Measurements from ENCODE around the gene UGGT1.

Gene UGGT1, protein sequence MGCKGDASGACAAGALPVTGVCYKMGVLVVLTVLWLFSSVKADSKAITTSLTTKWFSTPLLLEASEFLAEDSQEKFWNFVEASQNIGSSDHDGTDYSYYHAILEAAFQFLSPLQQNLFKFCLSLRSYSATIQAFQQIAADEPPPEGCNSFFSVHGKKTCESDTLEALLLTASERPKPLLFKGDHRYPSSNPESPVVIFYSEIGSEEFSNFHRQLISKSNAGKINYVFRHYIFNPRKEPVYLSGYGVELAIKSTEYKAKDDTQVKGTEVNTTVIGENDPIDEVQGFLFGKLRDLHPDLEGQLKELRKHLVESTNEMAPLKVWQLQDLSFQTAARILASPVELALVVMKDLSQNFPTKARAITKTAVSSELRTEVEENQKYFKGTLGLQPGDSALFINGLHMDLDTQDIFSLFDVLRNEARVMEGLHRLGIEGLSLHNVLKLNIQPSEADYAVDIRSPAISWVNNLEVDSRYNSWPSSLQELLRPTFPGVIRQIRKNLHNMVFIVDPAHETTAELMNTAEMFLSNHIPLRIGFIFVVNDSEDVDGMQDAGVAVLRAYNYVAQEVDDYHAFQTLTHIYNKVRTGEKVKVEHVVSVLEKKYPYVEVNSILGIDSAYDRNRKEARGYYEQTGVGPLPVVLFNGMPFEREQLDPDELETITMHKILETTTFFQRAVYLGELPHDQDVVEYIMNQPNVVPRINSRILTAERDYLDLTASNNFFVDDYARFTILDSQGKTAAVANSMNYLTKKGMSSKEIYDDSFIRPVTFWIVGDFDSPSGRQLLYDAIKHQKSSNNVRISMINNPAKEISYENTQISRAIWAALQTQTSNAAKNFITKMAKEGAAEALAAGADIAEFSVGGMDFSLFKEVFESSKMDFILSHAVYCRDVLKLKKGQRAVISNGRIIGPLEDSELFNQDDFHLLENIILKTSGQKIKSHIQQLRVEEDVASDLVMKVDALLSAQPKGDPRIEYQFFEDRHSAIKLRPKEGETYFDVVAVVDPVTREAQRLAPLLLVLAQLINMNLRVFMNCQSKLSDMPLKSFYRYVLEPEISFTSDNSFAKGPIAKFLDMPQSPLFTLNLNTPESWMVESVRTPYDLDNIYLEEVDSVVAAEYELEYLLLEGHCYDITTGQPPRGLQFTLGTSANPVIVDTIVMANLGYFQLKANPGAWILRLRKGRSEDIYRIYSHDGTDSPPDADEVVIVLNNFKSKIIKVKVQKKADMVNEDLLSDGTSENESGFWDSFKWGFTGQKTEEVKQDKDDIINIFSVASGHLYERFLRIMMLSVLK (N-terminal part only)

GRCh38 chr2:128090945-128091725, at the start of gene UGGT1:
UGGT1 (plus strand) TSS chr2:128091200; CDS start chr2:128091358, 158 bp downstream.
- peak; percentile 96 for DNase-seq

DNA sequence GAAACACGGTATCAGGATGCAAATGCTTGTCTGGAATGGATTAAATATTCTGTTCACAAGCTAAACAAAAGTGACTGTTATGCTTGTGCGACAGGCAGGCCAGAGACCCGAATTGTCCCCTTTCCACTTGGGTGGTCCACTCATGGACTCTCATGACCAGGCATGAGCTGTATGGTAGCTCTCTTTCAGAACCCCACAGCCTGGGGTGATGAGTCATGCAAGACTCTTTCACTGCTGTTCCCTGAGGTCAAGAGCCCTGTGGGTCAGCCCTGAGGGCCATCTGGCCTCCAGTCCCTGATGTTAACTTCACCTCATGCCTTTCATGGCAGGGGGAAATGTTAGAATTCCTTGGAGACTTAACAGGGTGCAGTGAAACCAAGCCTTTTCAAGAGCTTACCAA, 49.4 kb upstream of the UGGT1 start:
- DNase-seq: no peak

GRCh38 chr2:128043041-128043440, 48.0 kb upstream of the UGGT1 start:
- no peak for DNase-seq

GRCh38 chr2:128053331-128053730, 37.7 kb upstream of the UGGT1 start:
- no peak for DNase-seq

- DNase-seq: no peak
Measured at GRCh38 chr2:128054104-128054885, 36.7 kb upstream of the UGGT1 start.

GRCh38 chr2:128057334-128057733, 33.7 kb upstream of the UGGT1 start:
- DNase-seq: no peak

DNA sequence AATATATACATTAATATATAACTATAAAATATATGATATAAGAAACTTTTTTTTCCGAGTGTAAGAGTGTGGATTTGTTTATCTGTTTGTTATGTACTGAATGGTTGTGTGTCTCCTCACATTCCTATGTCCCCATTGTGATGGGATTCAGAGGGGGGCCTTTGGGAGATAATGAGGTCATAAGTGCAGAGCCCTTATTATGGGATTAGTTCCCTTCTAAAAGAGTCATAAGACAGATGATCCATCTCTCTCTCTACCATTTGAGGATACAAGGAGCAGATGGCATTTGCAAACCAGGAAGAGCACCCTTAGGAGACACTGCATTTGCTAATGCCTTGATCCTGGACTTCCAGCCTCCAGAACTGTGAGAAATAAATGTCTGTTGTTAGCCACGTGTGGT, 32.9 kb upstream of the UGGT1 start:
- DNase-seq: no peak

DNA sequence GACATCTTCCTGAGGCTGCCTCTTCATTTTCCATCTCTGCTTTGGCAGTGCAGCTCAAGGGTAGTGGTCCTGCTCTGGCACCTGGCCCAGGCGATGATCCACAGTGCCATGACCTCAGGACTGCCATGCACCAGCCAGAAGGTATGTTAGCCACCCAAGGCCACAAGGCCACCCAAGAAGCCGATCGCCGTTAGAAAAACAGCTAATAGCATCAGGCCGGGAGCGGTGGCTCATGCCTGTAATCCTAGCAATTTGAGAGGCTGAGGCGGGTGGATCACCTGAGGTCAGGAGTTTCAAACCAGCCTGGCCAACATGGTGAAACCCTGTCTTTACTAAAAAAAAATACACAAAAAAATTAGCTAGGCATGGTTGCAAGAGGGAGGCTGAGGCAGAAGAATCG, 28.4 kb upstream of the UGGT1 start:
- no peak for DNase-seq

GRCh38 chr2:128064353-128064752, 26.6 kb upstream of the UGGT1 start:
- no peak for DNase-seq

- no peak for DNase-seq
Measured at GRCh38 chr2:128069769-128070168, 21.2 kb upstream of the UGGT1 start.

DNA sequence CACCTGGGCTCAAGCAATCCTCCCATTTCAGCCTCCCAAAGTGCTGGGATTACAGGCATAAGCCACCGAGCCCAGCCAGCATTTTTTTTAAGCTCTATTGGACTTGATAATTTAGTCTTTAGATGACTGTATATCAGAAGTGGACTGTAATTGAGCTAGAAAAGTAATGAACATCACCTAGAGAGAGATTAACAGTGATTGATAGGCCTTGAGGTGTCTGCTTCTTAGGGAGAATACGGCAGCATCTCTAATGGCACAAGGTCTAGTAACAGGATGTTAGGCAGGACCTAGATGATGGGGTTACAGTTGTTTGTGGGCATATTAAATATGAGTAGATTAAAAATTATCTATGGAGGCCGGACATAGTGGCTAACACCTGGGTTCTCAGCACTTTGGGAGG, 17.7 kb upstream of the UGGT1 start:
- DNase-seq: no peak

- DNase-seq: no peak
Measured at GRCh38 chr2:128076461-128077106, 14.4 kb upstream of the UGGT1 start.

- no peak for DNase-seq
Measured at GRCh38 chr2:128084757-128085156, 6.2 kb upstream of the UGGT1 start.

DNA sequence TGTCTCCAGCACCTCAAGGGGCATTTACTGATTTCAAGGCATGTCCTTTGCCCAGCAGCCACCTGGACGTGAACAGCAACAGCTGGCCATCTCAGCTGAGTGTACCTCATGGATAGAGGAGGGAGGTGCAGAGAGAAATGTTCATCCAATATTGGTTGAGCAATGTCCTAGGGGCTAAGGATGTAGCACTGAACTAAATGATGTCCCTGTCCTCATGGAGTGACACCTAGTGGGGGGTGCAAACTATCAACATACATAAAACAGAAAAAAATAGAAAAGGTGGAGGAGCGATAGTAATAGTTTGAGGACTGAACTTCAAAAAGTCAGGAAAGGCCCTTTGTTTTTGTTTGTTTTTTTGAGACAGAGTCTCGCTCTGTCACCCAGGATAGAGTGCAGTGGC, 4.8 kb upstream of the UGGT1 start:
- no peak for DNase-seq

DNA sequence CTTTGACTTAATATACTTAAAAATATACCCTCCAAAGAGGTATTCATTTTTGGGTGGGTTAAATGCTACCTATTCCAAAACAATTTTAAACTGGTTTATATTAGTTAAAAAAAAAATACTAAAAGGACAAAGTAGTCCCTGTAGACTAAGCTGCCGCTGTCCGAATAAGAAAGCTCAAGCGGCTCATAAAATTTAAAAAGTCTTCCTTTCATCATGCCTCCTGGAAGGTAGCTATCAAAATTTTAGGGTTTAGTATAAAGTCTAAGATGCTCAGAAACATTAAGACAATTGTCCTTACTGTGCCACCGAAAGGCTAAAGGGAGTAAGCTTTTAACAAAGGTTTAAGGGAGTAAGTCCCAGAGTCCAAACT, 440 bp upstream of the UGGT1 start:
- DNase-seq: no peak

- peak; percentile 26 for DNase-seq
Measured at GRCh38 chr2:128091726-128092080, 703 bp downstream of the UGGT1 start.

DNA sequence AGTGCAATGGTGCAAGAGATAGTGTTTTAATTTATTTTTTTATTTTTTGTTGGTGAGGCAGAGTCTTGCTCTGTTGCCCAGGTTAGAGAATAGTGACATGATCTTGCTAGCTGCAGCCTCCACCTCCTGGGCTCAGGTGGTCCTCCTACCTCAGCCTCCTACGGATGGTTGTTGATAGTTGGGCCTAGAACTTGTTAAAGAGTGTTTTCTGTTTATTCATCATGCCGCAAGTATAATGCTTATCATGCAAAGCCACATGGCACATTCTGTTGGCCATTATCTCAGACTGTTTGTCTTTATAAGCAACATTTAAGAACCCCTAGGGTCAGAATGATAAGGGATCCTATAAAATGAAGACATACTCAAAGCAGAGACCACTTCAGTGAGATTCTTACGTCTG, 1.7 kb downstream of the UGGT1 start:
- DNase-seq: no peak

- DNase-seq: no peak
Measured at GRCh38 chr2:128093762-128094161, 2.8 kb downstream of the UGGT1 start.

GRCh38 chr2:128095201-128095600, 4.2 kb downstream of the UGGT1 start:
- no peak for DNase-seq

GRCh38 chr2:128103407-128103806, 12.4 kb downstream of the UGGT1 start:
- DNase-seq: no peak

DNA sequence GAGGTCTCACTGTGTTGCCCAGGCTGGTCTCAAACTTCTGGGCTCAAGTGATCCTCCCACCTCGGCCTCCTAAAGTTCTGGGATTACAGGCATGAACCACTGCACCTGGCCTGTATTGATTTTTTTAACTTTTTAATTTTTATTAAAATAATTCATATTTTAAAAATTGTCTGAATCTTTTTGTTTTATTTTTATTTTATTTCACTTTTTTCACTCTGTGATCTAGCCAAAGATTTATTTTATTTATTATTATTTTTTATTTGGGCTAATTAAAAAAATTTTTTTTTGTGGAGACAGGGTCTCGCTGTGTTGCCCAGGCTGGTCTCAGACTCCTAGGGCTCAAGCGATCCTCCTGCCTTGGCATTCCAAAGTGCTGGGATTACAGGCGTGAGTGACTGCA, 14.1 kb downstream of the UGGT1 start:
- DNase-seq: no peak

All from CD4-positive, alpha-beta T cell treated with Interleukin-21 for 1 hour (primary cell).